Mesothelial cell of epicardium (in vitro differentiated cells): ENCODE data around the gene WDR74. TPM values are rescaled to one million over a fixed set of nuclear protein-coding genes. Genes with fewer than 3 reads are reported as not detected.

Experiments
- DNase-seq, 2 experiments: peaks; one replicate each; pipeline ENCODE4 v3.0.0; 2021; ENCODE audit warnings: low spot score in 2 of 2; ENCODE audit not compliant: unreplicated experiment in 2 of 2
- H3K27ac Mint-ChIP-seq: 2 replicates; pipeline ENCODE4 v1.8.0; 2021; ENCODE audit warnings: mixed read lengths
- H3K27me3 Mint-ChIP-seq: 2 replicates; pipeline ENCODE4 v1.8.0; 2021; ENCODE audit warnings: low read depth, mixed read lengths
- H3K36me3 Mint-ChIP-seq: 2 replicates; pipeline ENCODE4 v1.8.0; 2021; ENCODE audit warnings: mixed read lengths
- H3K4me1 Mint-ChIP-seq: 2 replicates; pipeline ENCODE4 v1.8.0; 2021; ENCODE audit warnings: mixed read lengths
- H3K4me3 Mint-ChIP-seq: 2 replicates; pipeline ENCODE4 v1.8.0; 2021; ENCODE audit warnings: mild to moderate bottlenecking, moderate library complexity, mixed read lengths
- H3K9me3 Mint-ChIP-seq: 2 replicates; pipeline ENCODE4 v1.8.0; 2021; ENCODE audit warnings: mixed read lengths
- total RNA-seq: library from RNA; stranded (reverse); gene quantifications from 3 replicates; pipeline ENCODE4 v1.2.1, GENCODE V29; 2021
- TF ChIP-seq, protein P1 (sequence below): fragments of 200-600 bp; sonication (generic); IDR thresholded peaks from one replicate; pipeline ENCODE4 v1.5.0; 2021; ENCODE audit warnings: antibody characterized with exemption; ENCODE audit not compliant: unreplicated experiment

WDR74 gene
- total RNA-seq, 1 donor from 2014 or later = 63.7 TPM

DNA sequence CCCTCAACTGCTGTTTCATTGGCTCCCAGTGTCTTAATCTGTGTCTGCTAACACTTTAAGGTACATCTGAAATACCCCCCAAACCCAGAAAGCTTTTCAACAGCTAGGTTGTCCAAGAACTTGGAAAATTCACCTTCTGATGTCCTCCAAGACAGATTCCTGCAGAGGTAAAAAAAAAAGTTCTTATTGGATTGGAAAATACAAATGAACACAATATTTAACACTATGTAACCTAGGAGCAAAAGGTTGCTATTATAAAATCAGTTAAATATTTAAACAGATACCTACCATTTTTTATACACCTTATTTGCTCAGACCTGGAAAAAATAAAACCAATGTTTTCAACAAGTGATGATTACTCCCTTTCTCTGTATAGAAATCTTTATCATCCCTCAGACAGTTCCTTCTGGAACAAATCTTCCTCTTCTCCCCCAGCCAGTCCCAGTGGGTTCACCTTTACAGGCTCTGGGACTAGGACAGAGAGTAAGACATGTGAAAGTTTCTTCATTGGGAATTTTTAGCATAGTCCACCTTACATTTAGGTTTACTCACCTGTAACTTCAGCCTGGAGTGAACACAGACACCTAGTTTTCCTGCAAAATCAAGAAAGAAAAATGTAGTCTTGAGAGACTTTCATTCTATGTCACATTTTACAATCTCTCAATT lies 13.3 kb upstream of the WDR74 start:
- Mint-ChIP-seq H3K9me3 (no peaks in the 10 kb centered on the region), H3K27ac (peak overlapping the region; percentile 95), H3K4me3 (peak overlapping the region; percentile 96), H3K36me3 (peaks cover 24% of the 10 kb centered on the region), H3K4me1 (peaks cover 47% of the 10 kb centered on the region), H3K27me3 (no peaks in the 10 kb centered on the region)
- no peak for DNase-seq
- TF ChIP-seq, protein P1, sequence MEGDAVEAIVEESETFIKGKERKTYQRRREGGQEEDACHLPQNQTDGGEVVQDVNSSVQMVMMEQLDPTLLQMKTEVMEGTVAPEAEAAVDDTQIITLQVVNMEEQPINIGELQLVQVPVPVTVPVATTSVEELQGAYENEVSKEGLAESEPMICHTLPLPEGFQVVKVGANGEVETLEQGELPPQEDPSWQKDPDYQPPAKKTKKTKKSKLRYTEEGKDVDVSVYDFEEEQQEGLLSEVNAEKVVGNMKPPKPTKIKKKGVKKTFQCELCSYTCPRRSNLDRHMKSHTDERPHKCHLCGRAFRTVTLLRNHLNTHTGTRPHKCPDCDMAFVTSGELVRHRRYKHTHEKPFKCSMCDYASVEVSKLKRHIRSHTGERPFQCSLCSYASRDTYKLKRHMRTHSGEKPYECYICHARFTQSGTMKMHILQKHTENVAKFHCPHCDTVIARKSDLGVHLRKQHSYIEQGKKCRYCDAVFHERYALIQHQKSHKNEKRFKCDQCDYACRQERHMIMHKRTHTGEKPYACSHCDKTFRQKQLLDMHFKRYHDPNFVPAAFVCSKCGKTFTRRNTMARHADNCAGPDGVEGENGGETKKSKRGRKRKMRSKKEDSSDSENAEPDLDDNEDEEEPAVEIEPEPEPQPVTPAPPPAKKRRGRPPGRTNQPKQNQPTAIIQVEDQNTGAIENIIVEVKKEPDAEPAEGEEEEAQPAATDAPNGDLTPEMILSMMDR = no peak

DNA sequence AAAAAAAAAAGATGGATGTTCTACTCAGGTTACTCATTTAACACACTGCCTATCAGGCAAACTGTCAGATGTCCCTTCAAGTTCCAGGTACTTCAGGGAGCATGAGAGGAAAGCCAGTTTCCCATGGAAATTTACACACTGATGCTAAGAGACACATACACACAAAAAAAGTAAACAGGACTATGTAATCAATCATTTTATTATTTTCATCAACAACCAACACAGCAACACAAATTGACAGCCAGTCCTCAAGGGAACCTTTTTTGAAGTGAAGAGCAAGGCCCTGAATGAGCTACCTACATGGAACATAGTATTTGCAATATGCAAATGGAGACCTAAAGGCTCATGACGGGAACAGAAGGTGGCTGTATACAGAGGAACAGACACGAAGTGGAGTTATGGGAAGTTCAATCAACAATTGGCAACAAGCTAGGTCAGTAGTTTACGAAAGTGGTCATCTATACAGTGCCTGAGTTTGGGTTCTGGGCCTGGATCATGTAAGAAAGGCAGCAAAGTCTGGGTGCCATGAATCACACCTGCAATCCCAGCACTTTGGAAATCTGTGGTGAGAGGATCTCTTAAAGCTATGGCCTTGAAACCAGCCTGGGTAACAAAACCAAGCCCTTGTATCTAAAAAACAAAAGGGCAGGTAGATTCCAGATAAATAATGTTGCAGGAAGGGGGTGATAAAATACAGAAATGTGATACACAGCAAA lies 12.6 kb upstream of the WDR74 start:
- Mint-ChIP-seq H3K27ac (peak overlapping the region; percentile 66), H3K4me1 (peaks cover 40% of the 10 kb centered on the region), H3K4me3 (no peak overlapping the region), H3K9me3 (no peaks in the 10 kb centered on the region), H3K27me3 (no peaks in the 10 kb centered on the region), H3K36me3 (peaks cover 24% of the 10 kb centered on the region)
- TF ChIP-seq, protein P1 = no peak
- no peak for DNase-seq

GRCh38 chr11:62850911-62851806 lies 11.8 kb upstream of the WDR74 start:
- no peaks in the 10 kb centered on the region for H3K27me3 Mint-ChIP-seq
- TF ChIP-seq, protein P1 = no peak
- peak overlapping the region; percentile 66 for H3K27ac Mint-ChIP-seq
- no peaks in the 10 kb centered on the region for H3K9me3 Mint-ChIP-seq
- H3K4me1 Mint-ChIP-seq = peaks cover 36% of the 10 kb centered on the region
- no peak for DNase-seq
- peaks cover 24% of the 10 kb centered on the region for H3K36me3 Mint-ChIP-seq
- no peak overlapping the region for H3K4me3 Mint-ChIP-seq

DNA sequence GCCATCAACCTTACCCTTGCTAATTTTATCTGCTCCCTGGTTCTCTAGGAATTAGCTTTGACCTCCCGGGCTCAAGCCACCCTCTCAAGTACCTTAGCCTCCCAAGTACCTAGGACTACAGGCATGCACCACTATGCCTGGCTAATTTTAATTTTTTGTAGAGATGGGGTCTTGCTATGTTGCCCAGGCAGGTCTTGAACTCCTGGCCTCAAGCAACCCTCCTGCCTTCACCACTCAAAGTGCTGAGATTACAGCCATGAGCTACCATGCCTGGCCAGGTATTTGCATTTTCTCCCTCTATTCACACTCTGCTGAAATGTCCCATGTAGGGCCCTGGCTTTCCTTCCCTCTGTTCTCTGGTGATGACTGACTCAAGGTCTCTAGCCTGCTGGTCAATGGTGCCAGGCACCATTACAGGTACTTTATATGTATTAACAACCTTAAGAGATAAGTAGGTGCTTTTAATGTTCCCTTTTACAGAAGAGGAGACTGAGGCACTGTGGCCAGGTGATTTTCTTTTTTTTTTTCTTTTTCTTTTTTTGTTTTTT lies 8.5 kb upstream of the WDR74 start:
- Mint-ChIP-seq H3K4me3 (no peak overlapping the region), H3K27ac (no peak overlapping the region), H3K27me3 (no peaks in the 10 kb centered on the region), H3K36me3 (peaks cover 7% of the 10 kb centered on the region), H3K9me3 (no peaks in the 10 kb centered on the region), H3K4me1 (peaks cover 14% of the 10 kb centered on the region)
- TF ChIP-seq, protein P1 = no peak
- no peak for DNase-seq

- no peaks in the 10 kb centered on the region for H3K27me3 Mint-ChIP-seq
- peaks cover 5% of the 10 kb centered on the region for H3K4me1 Mint-ChIP-seq
- no peaks in the 10 kb centered on the region for H3K9me3 Mint-ChIP-seq
- DNase-seq = no peak
- H3K27ac Mint-ChIP-seq = no peak overlapping the region
- TF ChIP-seq, protein P1 = no peak
- H3K36me3 Mint-ChIP-seq = no peaks in the 10 kb centered on the region
- H3K4me3 Mint-ChIP-seq = no peak overlapping the region
Observed at GRCh38 chr11:62846177-62846576, 6.8 kb upstream of the WDR74 start.
